MM.1S (cell line): ENCODE results near the gene VAPA.

Source experiments
- DNase-seq: peaks from one replicate; pipeline ENCODE4 v3.0.0-alpha.2; 2015
- H2AFZ ChIP-seq: fragments of 300-600 bp; sonication (generic); 2 replicates; pipeline ENCODE4 v1.6.0; 2016; ENCODE audit warnings: antibody characterized with exemption, low read length
- H3F3A ChIP-seq: fragments of 300-600 bp; sonication (generic); 2 replicates; pipeline ENCODE4 v1.6.1; 2016; ENCODE audit warnings: mild to moderate bottlenecking, antibody characterized with exemption, low read length, moderate library complexity, mixed read lengths; ENCODE audit not compliant: insufficient read depth
- H3K27ac ChIP-seq: fragments of 300-600 bp; sonication (generic); 2 replicates; pipeline ENCODE4 v1.5.1; 2016; ENCODE audit warnings: mild to moderate bottlenecking, low read length
- H3K27me3 ChIP-seq: fragments of 300-600 bp; sonication (generic); replicated peaks from 2 replicates; pipeline ENCODE4 v1.6.0; 2016; ENCODE audit warnings: low read length; ENCODE audit not compliant: insufficient read depth
- H3K36me3 ChIP-seq: fragments of 300-600 bp; sonication (generic); replicated peaks from 2 replicates; pipeline ENCODE4 v1.6.1; 2016; ENCODE audit warnings: mild to moderate bottlenecking, low read length, mixed read lengths; ENCODE audit not compliant: insufficient read depth
- H3K4me1 ChIP-seq: fragments of 300-600 bp; sonication (generic); 2 replicates; pipeline ENCODE4 v1.6.1; 2016; ENCODE audit warnings: low read length, mixed read lengths
- H3K4me2 ChIP-seq: fragments of 300-600 bp; sonication (generic); 2 replicates; pipeline ENCODE4 v1.6.0; 2016; ENCODE audit warnings: low read depth, low read length
- H3K4me3 ChIP-seq: fragments of 300-600 bp; sonication (generic); 2 replicates; pipeline ENCODE4 v1.5.1; 2016; ENCODE audit warnings: low read length, mixed read lengths
- H3K79me2 ChIP-seq: fragments of 300-600 bp; sonication (generic); 2 replicates; pipeline ENCODE4 v1.6.1; 2016; ENCODE audit warnings: mixed run types, low read length, mixed read lengths
- H3K9ac ChIP-seq: fragments of 300-600 bp; sonication (generic); 2 replicates; pipeline ENCODE4 v1.6.1; 2016; ENCODE audit warnings: low read length, mixed read lengths
- H3K9me2 ChIP-seq: fragments of 300-600 bp; sonication (generic); replicated peaks from 2 replicates; pipeline ENCODE4 v1.6.1; 2016; ENCODE audit warnings: mild to moderate bottlenecking, low read length, mixed read lengths; ENCODE audit not compliant: insufficient read depth
- H3K9me3 ChIP-seq: fragments of 300-600 bp; sonication (generic); replicated peaks from 2 replicates; pipeline ENCODE4 v1.6.1; 2016; ENCODE audit warnings: mild to moderate bottlenecking, low read length, mixed read lengths; ENCODE audit not compliant: insufficient read depth
- H4K20me1 ChIP-seq: fragments of 300-600 bp; sonication (generic); 2 replicates; pipeline ENCODE4 v1.6.1; 2016; ENCODE audit warnings: mild to moderate bottlenecking, low read length, moderate library complexity, mixed read lengths; ENCODE audit not compliant: insufficient read depth
- EZH2 ChIP-seq: fragments of 300-600 bp; sonication (generic); optimal IDR thresholded peaks from 2 replicates; pipeline ENCODE3; 2017; ENCODE audit warnings: low read depth, mild to moderate bottlenecking, antibody characterized with exemption, low read length, mixed read lengths
- EZH2phosphoT487 ChIP-seq: fragments of 300-600 bp; sonication (generic); IDR thresholded peaks from 2 replicates; pipeline ENCODE4 v1.6.1; 2018; ENCODE audit warnings: antibody characterized with exemption, low read length
- TF ChIP-seq, protein P1 (sequence below): fragments of 300-600 bp; sonication (generic); IDR thresholded peaks from 2 replicates; pipeline ENCODE4 v1.5.1; 2016; ENCODE audit warnings: antibody characterized with exemption, low read length, mixed read lengths

The VAPA gene

DNA sequence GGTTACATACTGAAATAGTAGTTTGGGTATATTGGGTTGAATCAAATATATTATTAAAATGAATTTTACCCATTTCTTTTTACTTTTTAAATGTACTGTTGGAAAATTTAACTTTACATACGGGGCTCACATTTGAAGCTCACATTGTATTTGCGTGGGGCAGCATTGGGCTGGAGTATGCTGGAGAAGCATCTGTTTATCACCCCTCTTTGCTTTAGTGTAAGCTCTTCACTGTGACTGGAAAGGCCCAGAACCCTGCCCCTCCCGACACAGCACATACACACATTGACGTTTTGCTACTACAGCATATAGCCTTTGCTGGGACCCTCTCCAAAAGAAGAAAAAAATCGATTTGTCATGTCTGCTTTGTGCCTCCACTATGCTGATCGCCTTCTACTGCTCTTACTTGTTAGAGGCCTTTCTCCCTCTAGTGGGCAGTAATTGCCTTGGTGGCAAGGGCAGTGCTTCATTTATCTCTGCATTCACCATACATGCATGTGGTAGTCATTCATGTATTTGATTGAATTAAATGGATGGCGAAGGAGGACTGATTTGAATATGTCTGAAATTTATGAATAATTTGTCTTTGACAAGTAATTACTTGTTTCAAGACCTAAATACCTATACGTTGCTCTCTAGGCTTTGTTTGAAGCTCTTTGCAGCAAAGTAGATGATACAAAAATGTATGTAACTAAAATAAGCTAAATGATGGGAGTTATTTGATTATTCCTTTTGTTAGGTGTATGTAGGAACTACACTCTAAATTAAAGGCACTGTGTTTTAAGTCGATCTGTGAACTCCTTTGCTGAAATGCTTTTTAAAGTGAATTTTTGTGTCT lies 37.4 kb downstream of the VAPA start:
- DNase-seq, result peak; percentile 29

DNA sequence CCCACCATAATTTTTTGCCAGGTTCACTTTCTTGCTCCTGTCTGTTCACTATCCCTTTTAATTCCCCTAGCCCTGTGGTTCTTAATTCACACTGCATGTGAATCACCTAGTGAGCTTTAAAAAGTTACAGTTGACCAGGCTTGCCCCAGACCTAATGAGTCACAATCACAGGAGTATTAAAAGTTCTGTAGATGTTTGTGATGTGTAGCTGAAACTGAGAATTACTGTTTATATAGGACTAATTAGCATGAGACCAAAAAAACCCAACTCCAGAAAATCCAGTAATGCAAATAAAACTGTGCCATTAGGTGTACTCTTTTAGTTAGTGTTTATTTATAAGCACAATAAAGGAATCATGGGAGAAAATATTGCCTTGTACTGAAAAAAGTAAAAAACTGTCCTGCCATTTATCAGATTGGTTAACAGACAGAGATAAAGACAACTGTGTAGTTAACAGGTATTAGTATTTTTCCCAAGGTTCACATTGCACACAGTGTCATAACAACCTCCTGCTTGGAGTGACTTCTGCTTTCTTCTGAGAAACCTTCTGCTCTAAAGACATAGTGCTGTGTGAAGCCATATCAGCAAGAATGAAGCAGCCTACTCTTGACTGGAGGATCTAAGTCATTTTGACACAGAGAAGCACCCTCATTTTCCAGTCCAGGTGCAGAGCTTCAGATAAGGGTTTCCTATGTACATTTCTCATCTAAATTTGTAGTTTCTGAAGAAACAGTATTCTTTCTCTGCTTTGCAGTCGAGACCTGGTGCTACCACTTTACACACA lies 39.0 kb downstream of the VAPA start:
- H3K27me3 ChIP-seq, result no peaks in the 10 kb centered on the region
- H3K9me3 ChIP-seq, result no peaks in the 10 kb centered on the region
- H3K4me2 ChIP-seq, result no peak overlapping the region
- no peak for DNase-seq
- H3K36me3 ChIP-seq, result 0 out of 2 replicates have a peak, but pooled peaks cover 4% of the 10 kb centered on the region
- no peak overlapping the region for H3K9ac ChIP-seq
- TF ChIP-seq EZH2phosphoT487, result no peak
- TF ChIP-seq, protein P1, sequence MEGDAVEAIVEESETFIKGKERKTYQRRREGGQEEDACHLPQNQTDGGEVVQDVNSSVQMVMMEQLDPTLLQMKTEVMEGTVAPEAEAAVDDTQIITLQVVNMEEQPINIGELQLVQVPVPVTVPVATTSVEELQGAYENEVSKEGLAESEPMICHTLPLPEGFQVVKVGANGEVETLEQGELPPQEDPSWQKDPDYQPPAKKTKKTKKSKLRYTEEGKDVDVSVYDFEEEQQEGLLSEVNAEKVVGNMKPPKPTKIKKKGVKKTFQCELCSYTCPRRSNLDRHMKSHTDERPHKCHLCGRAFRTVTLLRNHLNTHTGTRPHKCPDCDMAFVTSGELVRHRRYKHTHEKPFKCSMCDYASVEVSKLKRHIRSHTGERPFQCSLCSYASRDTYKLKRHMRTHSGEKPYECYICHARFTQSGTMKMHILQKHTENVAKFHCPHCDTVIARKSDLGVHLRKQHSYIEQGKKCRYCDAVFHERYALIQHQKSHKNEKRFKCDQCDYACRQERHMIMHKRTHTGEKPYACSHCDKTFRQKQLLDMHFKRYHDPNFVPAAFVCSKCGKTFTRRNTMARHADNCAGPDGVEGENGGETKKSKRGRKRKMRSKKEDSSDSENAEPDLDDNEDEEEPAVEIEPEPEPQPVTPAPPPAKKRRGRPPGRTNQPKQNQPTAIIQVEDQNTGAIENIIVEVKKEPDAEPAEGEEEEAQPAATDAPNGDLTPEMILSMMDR, result no peak
- TF ChIP-seq EZH2, result no peak
- no peak overlapping the region for H2AFZ ChIP-seq
- H4K20me1 ChIP-seq, result no peaks in the 10 kb centered on the region
- H3F3A ChIP-seq, result no peaks in the 10 kb centered on the region
- 0 out of 2 replicates have a peak, but pooled peaks cover 6% of the 10 kb centered on the region for H3K79me2 ChIP-seq
- no peak overlapping the region for H3K4me3 ChIP-seq
- no peaks in the 10 kb centered on the region for H3K9me2 ChIP-seq
- no peaks in the 10 kb centered on the region for H3K4me1 ChIP-seq
- H3K27ac ChIP-seq, result no peak overlapping the region

More for the DNA sequence above, 37.4 kb downstream of the VAPA start:
- no peak overlapping the region for H2AFZ ChIP-seq
- 0 out of 2 replicates have a peak, but pooled peaks cover 6% of the 10 kb centered on the region for H3K79me2 ChIP-seq
- H3K4me1 ChIP-seq, result no peaks in the 10 kb centered on the region
- TF ChIP-seq, protein P1, result peak; percentile 52
- no peak for TF ChIP-seq EZH2
- no peaks in the 10 kb centered on the region for H3K9me3 ChIP-seq
- 0 out of 2 replicates have a peak, but pooled peaks cover 4% of the 10 kb centered on the region for H3K36me3 ChIP-seq
- no peak overlapping the region for H3K9ac ChIP-seq
- H3K9me2 ChIP-seq, result no peaks in the 10 kb centered on the region
- H3K27me3 ChIP-seq, result no peaks in the 10 kb centered on the region
- H3K4me3 ChIP-seq, result no peak overlapping the region
- H3K27ac ChIP-seq, result no peak overlapping the region
- no peaks in the 10 kb centered on the region for H3F3A ChIP-seq
- no peak overlapping the region for H3K4me2 ChIP-seq
- H4K20me1 ChIP-seq, result no peaks in the 10 kb centered on the region

DNA sequence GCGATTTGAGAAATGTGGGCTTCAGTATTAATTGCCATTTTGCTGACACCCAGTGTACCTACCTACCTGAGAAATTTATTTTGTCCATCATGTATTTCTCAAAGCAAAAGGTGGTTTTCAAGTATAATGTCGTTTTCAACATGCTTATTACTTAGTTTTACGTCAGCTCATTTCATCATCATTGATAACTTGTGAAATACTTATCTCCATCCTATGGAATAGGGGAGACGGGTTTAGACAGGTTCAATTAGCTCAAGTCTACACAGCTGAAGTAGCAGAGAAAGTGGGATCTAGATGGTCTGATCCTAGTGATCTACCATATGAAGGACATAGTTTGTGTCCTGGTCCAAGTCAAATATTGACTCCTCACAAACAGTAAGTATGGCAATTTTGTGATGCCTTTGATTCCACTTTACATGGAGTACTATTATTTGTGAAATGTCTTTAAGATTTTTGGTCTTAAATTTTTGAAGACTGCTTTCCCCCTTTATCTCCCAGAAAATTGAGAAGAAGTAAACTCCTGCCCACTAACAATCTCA lies 45.1 kb downstream of the VAPA start:
- Histone ChIP-seq H4K20me1 (no peaks in the 10 kb centered on the region), H3K27ac (no peak overlapping the region), H3K4me2 (no peak overlapping the region), H3K4me3 (no peak overlapping the region), H3F3A (no peaks in the 10 kb centered on the region), H3K9ac (no peak overlapping the region), H3K27me3 (no peaks in the 10 kb centered on the region), H2AFZ (no peak overlapping the region), H3K9me2 (no peaks in the 10 kb centered on the region), H3K9me3 (no peaks in the 10 kb centered on the region), H3K79me2 (no peaks in the 10 kb centered on the region), H3K36me3 (no peaks in the 10 kb centered on the region), H3K4me1 (no peaks in the 10 kb centered on the region)
- no peak for TF ChIP-seq EZH2
- TF ChIP-seq, protein P1, result no peak
- no peak for TF ChIP-seq EZH2phosphoT487
- DNase-seq, result no peak
